GM19023 (cell line): Measurements from ENCODE around the gene SGTA.
A peak's percentile ranks its signal among the peaks of the same experiment; 100 is the strongest.
"Not testable (repeated sequence)": the region's sequence is repeated elsewhere in the genome, so short reads cannot be mapped to it uniquely, and the experiment has no call there.

Experiments
- ATAC-seq: cut with Tn5 transposase; IDR thresholded peaks from one replicate; pipeline ENCODE4 v1.9.1; 2021; ENCODE audit warnings: mild to moderate bottlenecking, moderate library complexity; ENCODE audit not compliant: unreplicated experiment

SGTA gene

DNA sequence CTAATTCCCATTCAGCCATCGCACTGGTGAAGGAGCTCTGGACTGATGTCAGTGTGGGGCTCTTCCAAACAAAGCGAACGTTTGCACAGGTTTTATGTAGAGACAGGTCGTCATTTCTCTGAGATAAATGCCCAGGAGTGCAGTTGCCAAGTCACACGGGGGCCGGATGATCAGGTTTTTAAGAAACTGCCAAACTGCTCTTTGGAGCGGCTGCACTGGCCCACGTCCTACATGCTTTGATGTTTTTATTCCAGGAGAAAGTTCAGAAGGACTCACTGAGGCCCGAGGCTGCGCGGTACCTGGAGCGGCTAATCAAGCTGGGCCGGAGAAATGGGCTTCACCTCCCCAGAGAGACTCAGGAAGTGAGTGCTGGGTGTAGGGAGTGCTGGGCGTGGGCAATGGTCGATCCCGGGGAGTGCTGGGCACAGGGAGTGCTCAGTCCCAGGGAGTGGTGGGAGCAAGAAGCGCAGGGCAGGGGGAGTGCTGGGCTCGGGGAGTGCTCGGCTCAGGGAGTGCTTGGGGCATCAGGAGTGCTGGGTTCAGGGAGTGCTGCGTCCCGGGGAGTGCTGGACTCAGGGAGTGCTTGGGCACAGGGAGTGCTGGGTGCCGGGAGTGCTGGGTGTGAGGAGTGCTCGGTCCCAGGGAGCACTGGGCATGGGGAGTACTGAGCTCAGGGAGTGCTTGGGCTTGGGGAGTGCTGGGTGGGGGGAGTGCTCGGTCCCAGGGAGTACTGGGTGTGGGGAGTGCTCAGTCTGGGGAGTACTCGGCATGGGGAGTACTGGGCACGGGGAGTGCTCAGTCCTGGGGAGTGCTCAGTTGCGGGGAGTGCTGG lies 13.0 kb upstream of the SGTA start:
- no peak for ATAC-seq

DNA sequence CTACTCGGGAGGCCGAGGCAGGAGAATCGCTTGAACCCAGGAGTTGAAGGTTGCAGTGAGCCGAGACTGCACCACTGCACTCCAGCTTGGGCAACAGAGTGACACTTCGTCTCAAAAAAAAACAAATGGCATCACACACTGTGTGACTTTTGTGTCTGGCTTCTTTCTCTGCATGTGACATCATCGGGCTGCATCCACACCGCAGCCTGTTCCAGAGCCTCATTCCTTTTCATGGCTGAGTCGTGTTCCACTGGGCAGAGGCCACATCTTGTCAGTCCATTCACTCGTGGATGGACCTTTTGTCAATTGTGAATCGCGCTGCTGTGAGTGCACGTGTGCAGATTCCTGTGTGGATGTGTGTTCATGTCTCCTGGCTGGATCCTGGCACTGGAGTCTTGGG lies 10.5 kb upstream of the SGTA start:
- ATAC-seq = no peak

DNA sequence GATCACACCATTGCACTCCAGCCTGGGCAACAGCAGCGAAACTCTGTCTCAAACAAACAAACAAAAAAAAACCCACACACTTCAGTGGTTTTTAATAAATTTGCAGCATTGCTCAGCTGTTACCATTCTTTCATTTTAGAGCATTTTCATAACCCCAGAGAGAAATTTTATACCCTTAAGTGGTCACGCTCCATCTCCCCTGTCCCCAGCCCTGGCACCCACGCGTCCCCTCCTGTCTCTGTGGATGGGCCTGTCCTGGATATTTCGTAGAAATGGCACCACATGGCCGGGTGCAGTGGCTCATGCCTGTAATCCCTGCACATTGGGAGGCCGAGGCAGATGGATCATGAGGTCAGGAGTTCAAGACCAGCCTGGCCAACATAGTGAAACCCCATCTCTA lies 10.1 kb upstream of the SGTA start:
- ATAC-seq = no peak

DNA sequence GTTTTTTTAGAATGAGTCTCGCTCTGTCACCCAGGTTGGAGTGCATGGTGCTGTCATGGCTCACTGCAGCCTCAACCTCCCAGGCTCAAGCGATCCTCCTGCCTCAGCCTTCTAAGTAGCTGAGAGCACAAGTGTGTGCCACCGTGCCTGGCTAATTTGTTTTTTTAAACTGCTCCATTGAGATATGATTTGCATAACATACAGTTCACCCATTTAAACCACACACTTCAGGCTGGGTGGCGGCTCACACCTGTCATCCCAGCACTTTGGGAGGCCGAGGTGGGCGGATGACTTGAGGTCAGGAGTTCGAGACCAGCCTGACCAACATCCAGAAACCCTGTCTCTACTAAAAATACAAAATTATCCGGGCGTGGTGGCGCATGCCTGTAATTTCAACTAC lies 9.6 kb upstream of the SGTA start:
- ATAC-seq = not testable (repeated sequence)

DNA sequence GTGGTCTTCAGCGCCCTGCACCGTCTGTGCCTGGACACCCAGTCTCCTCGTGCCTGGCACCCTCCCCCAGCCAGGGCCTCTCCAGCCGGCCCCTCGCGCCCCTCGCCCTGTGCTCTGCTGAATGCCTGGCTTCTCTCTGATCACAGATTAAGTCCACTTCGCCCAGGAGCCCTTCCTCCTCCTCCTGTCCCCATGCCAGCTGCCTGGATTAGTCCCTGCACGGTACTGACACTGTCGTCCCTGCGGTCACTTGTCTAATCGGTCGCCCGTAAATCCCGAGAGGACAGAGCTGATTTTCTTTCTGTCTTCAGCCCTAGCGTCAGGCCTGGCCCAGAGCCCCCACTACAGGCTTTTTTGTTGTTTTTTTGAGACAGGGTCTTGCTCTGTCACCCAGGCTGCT lies 8.8 kb upstream of the SGTA start:
- no peak for ATAC-seq

DNA sequence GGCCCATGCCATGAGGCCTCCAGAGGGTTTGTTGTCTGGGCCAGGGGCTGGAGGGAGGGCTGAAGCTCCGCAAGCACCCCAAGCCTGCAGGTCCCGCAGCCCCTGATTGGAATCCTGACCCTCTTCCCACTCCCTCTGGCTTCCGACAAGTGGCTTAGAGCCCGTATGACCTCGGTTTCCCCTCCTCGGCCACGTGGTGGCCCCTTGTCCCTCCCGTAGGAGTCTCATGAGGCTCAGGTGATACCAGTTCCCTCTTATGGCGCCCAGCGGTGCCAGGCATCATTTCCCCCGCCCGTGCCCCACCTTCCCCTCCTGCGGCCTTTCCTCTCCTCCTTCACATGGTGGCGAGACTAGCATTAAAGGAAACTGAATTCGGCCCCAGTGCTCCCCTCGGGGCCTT lies 8.4 kb upstream of the SGTA start:
- no peak for ATAC-seq

DNA sequence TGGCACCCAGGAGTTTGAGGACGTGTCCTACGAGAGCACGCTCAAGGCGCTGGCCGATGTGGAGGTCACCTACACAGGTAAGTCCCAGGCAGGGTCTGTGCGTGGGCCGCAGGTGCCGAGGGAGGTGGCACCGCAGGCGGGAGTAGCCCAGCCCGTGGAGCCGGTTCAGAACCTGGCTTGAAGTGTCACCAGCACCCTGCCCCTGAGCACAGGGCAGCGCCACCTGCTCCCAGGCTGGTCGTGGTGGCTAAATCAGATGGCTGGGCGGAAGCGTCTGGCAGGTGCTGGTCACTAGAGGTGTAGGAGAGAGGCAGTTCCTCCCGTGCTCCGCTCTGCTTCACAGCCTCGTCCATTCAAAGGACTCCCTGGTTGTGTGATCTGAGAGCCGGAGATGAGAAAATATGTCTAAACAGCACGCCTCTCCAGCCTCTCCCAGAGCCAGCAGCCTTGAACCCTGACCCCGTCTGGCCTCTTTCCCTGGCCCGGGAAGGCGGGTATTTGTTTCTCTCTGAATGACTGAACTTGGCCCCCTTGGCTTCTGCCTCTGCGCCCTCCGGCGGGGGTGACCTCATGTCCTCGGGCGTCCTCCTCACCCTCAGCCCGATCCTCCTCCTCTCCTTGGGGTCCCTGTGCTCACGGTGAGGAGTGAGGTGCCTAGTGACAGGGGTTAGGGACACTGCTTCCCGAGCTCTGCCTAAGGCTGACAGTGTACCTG lies 7.6 kb upstream of the SGTA start:
- ATAC-seq = no peak

DNA sequence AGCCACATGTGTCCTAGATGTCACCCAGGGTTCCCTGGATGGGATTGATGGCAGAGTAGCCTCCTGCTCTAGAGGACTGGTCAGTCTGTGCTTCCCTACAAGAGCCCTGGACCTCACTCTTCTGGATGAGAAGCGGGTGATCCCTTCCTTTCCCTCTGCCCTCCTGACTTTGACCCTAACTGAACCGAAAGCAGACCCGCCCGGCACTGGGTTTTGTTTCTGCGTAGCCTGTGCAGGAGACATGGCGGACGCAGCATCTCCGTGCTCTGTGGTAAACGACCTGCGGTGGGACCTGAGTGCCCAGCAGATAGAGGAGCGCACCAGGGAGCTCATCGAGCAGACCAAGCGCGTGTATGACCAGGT lies 7.1 kb upstream of the SGTA start:
- no peak for ATAC-seq

DNA sequence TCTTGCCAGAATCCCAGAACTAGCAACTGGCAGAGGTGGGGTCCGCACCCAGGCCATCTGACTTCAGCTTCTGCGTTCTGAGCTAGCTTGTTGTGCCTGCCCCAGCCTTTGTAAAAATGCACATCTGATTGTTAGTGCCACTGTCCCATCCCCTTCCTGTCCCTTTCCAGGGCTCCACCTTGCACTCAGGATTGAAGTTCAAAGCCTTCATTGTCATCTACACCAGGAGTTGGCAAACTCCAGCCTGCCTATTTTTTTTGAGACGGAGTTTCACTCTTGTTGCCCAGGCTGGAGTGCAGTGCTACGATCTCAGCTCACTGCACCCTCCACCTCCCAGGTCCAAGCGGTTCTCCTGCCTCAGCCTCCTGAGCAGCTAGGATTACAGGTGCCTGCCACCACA lies 5.2 kb upstream of the SGTA start:
- no peak for ATAC-seq

DNA sequence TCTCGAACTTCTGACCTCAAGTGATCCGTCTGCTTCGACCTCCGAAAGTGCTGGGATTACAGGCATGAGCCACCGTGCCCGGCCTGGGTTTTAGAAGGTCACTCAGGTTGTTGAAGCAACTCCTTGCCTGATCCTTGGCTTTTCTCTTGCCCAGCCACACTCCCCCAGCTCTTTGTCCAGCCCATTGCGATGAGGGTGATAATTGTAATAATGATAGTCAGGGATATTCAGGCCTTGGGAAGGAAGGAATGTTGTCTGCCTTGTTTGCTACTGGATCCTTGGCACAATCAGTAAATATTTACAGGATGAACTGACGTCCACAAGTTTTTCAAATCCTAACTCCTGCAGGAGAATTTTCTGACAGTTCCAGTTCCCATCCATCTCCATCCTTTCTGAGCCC lies 4.0 kb upstream of the SGTA start:
- ATAC-seq = no peak

DNA sequence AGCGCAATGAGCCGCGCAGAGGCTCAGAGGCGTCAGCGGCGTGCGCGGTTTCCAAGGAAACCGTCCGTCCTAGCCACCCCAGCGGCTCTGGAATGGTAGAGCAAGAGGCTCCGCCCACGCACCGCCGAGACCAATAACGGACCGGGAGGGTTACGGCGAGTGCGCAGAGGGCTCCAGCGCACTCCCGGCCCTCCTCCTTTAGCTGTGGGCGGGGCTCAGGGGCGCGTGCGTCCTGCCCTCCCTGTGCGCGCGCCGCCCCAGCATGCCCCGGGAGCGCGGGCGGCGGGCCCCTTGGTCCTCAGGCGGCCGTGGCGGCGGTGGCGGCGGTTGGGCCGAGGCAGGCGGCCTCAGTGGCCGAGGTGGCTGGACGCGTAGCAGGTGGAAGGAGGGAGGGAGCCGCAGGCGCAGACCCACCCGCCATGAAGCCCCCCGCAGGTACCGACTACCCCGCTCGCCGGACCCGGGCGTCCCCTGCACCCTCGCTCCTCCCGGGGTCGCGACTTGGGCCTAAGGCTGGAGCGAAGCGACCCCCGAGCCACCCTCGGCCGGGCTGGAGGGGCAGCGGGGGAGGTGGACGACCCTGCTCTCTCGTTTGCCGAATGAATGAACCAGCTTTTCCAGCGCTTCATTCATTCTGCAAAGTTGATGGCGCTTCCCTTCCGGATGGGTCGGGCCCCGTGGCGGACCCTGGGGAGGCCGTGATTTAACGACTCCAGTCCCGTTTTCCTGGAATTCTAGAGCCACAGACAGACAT lies 2.3 kb upstream of the SGTA start, which contains the start of gene THOP1:
Gene THOP1, plus strand, starts transcription at position 260 of the 754 bp plus-strand sequence. Its CDS starts 160 bp downstream, at position 420.
- peak; percentile 46 for ATAC-seq

DNA sequence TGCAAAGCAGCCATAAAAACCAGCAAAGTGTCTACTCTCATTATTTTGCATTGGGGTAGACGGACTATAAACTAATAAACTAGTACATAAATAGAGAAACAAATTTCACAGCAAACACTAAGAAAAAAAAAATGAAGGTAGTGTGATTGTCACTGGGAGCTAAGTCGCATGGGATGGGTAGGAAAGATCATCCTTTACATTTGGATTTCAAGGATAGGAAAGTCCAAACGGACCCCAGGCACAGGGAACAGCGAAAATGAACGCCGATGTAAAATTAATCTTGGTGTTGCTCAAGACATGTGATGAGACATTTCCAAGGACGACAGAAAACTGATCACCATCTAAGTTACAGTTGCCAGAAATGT lies 690 bp upstream of the SGTA start:
- ATAC-seq = no peak

DNA sequence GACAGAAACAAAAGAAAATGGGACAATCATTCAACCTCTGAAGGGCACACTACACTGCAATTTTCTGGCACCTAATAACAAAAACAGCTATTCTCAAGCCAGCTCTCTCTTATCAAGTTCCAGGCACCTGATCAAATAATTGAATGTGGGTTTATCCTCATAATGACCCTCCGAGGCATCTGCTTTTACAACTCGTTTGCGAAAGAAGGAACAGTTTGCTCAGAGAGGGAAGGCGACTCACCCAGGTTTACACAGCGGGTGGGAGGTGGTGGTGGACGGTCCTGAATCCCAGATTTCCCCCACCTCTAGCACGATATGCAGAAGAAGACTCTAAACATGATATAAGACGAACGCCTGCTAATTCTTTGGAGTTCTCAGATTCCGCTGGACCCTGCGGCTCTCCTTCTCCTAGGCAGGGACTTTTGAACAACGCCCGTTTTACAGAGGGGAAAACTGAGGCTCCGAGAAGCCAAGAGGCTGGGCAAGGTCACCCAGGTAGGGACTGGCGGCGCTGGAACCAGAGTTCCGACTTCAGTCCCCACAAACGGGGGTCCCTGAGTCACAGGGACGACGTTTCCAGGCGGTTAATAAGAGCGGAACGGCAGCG lies 641 bp downstream of the SGTA start:
- ATAC-seq = no peak

DNA sequence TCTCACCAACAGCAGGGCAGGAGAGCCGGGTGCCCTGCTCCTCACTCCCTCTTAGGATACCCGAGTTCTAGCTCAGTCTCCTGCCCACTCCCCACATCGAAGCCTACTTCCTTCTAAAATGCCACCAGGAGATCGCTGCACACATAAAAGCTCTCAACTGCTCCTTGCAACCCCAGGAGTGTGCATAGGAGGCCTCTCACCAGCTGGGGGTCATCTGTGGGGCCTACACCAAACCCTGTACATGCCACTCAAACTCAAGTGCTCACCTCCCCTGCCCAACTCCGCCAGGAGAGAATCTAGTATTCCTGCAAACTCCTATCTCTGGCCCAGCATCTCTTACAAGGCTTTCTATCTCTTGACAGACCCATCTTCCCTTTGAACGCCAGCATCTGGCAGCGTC lies 2.8 kb downstream of the SGTA start:
- no peak for ATAC-seq

DNA sequence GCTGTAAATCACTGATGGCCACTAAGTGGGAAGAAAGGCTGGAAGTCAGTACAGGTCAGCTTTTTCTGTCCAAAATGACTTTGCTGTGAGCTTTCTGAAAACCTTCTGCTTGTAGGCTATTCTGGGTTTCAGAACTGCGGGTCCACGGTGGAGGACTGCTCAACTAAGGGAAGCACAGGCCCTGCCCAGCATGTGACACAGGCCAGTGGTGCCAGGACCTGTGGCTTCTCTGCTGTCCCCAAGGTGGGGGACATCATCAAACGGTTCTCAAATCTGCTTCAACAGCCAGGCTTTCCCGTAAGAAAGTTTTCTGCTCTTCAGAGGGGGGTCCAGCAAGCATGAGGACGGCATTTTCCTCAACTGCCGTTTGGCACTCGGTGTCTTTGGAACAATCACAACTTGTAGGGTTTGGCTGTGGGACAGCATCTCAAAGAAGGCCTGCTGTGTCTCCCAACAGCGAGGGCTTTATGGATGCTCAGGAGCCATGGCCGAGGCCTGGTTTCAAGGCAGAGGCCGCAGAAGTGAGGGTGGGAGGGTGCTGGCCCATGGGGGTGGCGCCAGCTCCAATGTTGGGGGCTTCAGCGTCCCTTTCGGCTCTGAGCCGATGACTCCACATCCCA lies 3.8 kb downstream of the SGTA start:
- ATAC-seq = no peak

DNA sequence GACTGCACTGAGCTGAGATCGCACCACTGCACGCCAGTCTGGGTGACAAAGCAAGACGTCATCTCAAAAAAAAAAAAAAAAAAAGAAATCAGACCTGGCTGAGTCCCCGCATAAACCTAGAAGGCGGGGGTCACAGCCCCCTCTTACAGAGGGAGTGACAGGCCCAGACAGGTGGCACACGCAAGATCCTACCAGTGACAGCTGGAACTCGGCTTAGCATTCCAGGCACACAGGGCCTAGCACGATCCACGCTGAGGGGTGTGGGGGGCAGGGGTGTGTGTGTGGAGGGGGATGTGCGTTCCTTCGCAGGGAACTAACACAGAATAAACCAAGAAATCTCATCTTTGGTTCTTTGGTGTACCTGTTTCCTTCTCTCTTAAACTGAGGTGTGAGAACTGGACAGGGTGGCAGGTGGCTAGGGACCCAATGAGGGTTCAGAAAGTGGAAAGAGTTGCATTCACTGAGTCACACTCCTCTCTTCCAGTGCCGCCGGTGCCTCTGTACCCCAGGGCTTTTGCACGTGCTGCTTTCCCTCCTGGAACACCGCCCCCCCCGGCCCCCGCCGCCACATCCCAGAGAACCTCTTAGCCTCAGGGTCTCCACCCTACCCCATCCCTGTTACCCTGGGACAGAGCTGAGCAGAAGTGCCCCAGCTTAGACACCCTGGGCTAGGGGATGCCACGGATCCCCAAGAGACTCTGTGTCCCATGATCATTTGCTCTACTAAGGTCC lies 5.0 kb downstream of the SGTA start:
- no peak for ATAC-seq

DNA sequence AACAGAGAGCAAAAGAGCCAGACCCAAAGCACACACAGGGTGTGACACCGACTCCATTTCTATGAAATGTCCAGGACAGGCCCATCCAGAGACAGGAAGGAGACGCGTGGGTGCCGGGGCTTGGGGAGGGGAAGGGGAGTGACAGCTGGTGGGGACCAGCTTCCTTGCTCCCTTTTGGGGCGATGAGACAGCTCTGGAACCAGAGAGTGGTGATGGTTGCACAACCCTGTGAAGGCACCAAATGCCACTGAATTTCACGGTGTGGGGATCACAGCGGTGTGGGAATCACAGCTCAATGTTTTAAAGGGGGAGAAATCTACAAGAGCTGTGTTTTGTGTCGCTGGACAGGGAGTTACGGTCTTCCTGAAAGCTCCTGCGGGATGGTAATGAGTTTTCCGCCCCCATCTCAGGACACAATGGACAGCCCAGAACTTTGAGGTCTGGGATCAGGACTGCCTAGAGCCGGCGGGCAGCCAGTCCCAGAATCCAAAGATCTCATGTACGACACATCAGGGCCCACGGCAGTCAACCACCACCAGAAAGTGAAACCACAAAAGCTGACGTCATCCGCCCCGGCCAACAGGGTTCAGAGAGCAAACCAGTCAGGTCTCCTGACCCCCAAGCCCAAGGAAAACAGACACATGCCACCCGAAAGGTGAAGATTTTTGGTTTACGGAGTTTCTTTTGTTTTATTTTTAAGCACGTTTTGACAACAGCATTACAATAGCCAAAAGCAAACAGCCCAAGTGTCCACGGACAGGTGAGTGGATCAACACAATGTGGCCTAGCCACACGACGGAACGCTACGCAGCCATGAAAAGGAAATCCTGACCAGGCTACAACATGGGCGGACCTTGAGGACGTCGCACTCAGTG lies 7.3 kb downstream of the SGTA start:
- no peak for ATAC-seq

DNA sequence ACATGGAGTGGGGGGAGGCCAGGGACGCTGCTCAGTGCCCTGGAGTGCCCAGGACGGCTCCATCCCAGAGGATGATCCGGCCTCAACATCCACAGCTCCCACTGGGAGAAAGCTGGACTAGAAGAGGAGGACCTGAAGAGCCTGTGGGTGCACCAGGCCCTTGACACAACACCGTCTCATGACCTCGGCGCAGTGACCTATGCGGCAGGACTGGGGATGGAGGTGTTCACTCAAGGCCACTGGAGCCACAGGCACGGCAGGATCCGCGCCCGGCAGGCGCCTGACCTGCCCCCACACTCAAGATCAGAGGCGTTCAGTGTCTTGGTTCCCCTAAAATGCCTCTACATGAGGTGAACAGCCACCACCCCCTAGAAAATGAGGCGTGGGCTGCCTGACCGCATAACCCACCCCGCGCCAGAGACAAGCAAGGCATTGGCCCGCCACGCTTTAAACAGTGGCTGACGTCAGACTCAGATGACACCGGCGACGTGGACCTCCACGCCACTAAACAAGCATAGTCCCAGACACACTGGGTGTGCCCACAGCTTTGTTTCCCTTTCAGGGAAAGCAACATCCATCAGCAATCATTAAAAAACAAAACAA lies 8.0 kb downstream of the SGTA start:
- no peak for ATAC-seq
